GM12873 (cell line): ENCODE data around the gene BRD1.

Experiments used
- TF ChIP-seq, protein P1 (sequence below): IDR thresholded peaks from 2 replicates; pipeline ENCODE4 v1.5.1; 2012; ENCODE audit warnings: low read depth, mild to moderate bottlenecking, moderate library complexity, low read length, control low read depth; ENCODE audit not compliant: insufficient read depth; ENCODE audit errors: missing control alignments

Gene BRD1

GRCh38 chr22:49739138-49739537, 88.5 kb downstream of the BRD1 start:
- TF ChIP-seq, protein P1, sequence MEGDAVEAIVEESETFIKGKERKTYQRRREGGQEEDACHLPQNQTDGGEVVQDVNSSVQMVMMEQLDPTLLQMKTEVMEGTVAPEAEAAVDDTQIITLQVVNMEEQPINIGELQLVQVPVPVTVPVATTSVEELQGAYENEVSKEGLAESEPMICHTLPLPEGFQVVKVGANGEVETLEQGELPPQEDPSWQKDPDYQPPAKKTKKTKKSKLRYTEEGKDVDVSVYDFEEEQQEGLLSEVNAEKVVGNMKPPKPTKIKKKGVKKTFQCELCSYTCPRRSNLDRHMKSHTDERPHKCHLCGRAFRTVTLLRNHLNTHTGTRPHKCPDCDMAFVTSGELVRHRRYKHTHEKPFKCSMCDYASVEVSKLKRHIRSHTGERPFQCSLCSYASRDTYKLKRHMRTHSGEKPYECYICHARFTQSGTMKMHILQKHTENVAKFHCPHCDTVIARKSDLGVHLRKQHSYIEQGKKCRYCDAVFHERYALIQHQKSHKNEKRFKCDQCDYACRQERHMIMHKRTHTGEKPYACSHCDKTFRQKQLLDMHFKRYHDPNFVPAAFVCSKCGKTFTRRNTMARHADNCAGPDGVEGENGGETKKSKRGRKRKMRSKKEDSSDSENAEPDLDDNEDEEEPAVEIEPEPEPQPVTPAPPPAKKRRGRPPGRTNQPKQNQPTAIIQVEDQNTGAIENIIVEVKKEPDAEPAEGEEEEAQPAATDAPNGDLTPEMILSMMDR, result no peak

GRCh38 chr22:49738566-49738965, 89.1 kb downstream of the BRD1 start:
- TF ChIP-seq, protein P1, result no peak

GRCh38 chr22:49738006-49738405, 89.7 kb downstream of the BRD1 start:
- TF ChIP-seq, protein P1, result no peak

DNA sequence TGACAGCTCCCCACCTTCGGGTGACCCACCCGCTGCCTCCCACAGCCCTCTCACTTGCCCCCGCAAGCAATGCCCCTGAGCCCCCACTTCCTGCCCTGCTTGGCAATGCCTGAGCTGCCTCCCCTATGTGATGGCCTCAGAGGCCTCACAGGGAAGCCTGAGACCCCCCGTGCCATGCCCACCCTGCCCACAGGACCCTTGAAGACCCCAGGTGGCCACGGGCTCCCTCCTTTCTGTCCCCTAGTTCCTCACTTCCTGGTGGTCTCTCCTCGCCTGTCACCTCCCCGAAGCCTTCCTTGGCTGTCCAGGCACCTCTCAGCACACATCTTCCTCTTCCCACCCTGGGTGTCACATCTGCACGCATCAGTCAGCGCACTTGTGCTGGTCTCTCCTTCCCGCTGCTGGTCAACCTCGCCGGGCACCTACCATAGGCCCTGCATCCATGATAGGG, 90.5 kb downstream of the BRD1 start:
- TF ChIP-seq, protein P1, result no peak

DNA sequence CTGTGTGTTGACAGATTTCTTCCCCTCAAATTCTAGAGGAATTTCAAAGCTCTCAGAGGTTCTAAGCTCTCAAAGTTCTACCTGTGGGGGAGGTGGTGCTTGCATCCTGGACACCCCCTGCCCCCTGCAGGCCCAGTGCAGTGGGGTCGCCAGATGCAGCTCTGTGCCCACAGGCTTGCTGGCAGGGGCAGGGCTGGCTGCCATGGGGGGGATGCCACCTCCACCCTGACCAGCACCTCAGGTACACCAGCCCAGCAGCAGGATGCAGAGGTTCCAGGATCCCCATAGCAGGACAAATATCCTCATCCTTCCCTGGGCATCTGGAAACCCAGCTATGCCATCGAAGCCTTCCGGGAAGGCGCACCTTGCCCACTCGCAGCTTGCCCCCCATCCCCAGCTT, 91.1 kb downstream of the BRD1 start:
- TF ChIP-seq, protein P1, result no peak

DNA sequence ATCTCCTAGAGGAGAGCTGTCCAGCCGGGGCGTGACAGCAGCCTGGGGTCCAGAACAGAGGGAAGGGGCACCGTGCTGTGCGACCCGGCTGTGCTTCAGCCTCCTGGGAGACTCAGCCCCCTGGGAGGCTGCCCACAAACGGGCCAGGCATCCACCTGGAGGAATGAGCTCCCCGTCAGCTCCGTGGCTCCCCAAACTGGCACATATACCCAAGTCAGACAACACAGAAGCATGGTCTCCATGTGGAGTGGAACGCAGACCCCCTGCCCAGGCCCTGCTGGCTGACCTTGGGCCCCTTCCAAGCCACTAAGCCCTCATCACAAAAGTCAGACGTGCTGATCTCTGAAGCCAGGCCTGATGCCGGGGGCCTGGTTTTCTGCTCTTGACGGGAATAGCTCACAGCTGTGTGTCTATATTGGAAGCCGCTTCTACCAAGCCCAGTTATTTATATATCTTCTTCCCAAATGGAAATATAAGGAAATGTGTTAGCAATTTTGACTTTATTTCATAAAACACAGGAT, 91.7 kb downstream of the BRD1 start:
- TF ChIP-seq, protein P1, result no peak

GRCh38 chr22:49735411-49735900, 92.2 kb downstream of the BRD1 start:
- TF ChIP-seq, protein P1, result no peak
